GM19023 (cell line): ENCODE results near the gene PHF5A.

Experiments used
- ATAC-seq: cut with Tn5 transposase; IDR thresholded peaks from one replicate; pipeline ENCODE4 v1.9.1; 2021; ENCODE audit warnings: mild to moderate bottlenecking, moderate library complexity; ENCODE audit not compliant: unreplicated experiment

PHF5A gene

GRCh38 chr22:41468381-41469217, at the start of gene PHF5A, which contains the start of gene ACO2:
Gene PHF5A, minus strand, starts transcription at chr22:41468692. Its CDS starts 39 bp downstream, at chr22:41468653.
Gene ACO2, plus strand, starts transcription at chr22:41469117. Its CDS starts 30 bp downstream, at chr22:41469147.
- ATAC-seq, result peak; percentile 89

GRCh38 chr22:41518048-41518347, 49.5 kb upstream of the PHF5A start:
- no peak for ATAC-seq

- ATAC-seq, result no peak
These were observed 48.9 kb upstream of the PHF5A start for GRCh38 chr22:41517172-41518047.

- no peak for ATAC-seq
These were observed 48.0 kb upstream of the PHF5A start for GRCh38 chr22:41516462-41516861.

GRCh38 chr22:41513391-41513790, 44.9 kb upstream of the PHF5A start:
- no peak for ATAC-seq

- no peak for ATAC-seq
These were observed 44.1 kb upstream of the PHF5A start for GRCh38 chr22:41512421-41513194.

- no peak for ATAC-seq
These were observed 43.1 kb upstream of the PHF5A start for GRCh38 chr22:41511521-41511968.

- ATAC-seq, result no peak
These were observed 40.3 kb upstream of the PHF5A start for GRCh38 chr22:41508770-41509170.

- no peak for ATAC-seq
These were observed 39.0 kb upstream of the PHF5A start for GRCh38 chr22:41507330-41508063.

- ATAC-seq, result no peak
These were observed 37.2 kb upstream of the PHF5A start for GRCh38 chr22:41505511-41506220.

- no peak for ATAC-seq
These were observed 36.3 kb upstream of the PHF5A start for GRCh38 chr22:41504816-41505215.

GRCh38 chr22:41504397-41504796, 35.9 kb upstream of the PHF5A start:
- no peak for ATAC-seq

GRCh38 chr22:41501209-41501608, 32.7 kb upstream of the PHF5A start:
- no peak for ATAC-seq

GRCh38 chr22:41500303-41500702, 31.8 kb upstream of the PHF5A start:
- no peak for ATAC-seq

GRCh38 chr22:41499624-41500280, 31.3 kb upstream of the PHF5A start:
- no peak for ATAC-seq

- no peak for ATAC-seq
These were observed 29.9 kb upstream of the PHF5A start for GRCh38 chr22:41498303-41498835.

GRCh38 chr22:41491374-41492100, 23.0 kb upstream of the PHF5A start:
- no peak for ATAC-seq
